Activated CD8-positive, alpha-beta memory T cell treated with anti-CD3 and anti-CD28 coated beads for 36 hours (primary cell): ENCODE measurements around the gene IFITM5. TPM values are rescaled to one million over a fixed set of nuclear protein-coding genes. Genes with fewer than 3 reads are reported as not detected.

Experiments used
- CTCF ChIA-PET: fragments of 350-600 bp; sonication (Branson Sonifier 250); formaldehyde crosslinking; loops from one replicate; lab custom pipeline; 2021; ENCODE audit warnings: antibody characterized with exemption; lab: Charles Lee
- POLR2A ChIA-PET: fragments of 350-600 bp; sonication (Branson Sonifier 250); formaldehyde crosslinking; loops from one replicate; lab custom pipeline; 2021; ENCODE audit warnings: antibody characterized with exemption; lab: Charles Lee
- total RNA-seq, 2 experiments: library from RNA; stranded (reverse); gene quantifications; one replicate each; pipeline ENCODE4 v1.2.3, GENCODE V29; 2021

The IFITM5 gene
- total RNA-seq, 2 experiments from 2014 or later = not detected

DNA sequence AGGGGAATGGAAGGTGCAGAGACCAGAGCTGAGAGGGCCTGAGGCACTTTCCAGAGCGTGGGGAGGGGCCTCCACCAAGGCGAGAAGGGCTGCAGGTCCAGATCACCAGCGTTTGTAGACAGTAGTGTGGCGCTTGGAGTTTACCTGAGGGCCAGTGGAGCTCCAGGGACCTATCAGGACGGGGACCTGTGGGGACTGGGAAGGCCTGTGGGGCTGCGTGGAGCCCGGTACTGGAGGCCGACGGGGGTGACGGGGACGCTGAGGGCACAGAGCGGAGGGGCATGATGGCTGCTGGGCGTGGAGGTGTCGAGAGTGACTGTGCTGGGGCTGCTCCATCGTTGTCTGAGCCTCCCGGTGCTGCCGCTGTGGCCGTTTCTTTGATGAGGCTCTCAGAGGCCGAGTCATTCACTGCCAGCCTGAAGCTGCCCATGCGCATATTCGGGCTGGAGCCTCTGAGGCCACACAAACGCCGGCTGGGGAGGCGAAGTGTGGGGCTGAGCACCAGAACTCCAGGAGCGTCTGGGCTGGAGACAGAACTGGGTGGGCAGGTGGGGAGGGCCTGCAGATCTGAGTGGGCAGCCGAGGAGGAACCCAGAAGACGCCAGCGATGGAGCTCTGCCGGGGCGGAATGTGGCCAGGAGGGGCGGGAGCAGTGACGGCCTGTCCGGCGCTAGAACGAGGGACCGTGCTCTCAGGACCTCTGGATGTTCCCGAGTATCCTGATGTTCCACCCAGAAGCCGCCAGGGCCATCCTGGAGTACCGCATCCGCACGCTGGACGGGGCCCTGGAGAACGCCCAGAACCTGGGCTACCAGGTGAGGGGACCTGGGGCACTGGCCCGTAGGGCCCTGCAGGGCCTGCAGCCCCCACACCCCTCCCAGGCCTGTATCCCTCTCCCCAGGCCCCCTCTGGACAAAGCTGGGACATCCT is 7.8 kb downstream of the IFITM5 start:
- ChIA-PET CTCF (interaction anchor here (1.2 kb wide), 1 partner anchor 8 kb away, joined by 3 read pairs; the partner anchor contains the start of gene IFITM5), POLR2A (no interaction called here)

DNA sequence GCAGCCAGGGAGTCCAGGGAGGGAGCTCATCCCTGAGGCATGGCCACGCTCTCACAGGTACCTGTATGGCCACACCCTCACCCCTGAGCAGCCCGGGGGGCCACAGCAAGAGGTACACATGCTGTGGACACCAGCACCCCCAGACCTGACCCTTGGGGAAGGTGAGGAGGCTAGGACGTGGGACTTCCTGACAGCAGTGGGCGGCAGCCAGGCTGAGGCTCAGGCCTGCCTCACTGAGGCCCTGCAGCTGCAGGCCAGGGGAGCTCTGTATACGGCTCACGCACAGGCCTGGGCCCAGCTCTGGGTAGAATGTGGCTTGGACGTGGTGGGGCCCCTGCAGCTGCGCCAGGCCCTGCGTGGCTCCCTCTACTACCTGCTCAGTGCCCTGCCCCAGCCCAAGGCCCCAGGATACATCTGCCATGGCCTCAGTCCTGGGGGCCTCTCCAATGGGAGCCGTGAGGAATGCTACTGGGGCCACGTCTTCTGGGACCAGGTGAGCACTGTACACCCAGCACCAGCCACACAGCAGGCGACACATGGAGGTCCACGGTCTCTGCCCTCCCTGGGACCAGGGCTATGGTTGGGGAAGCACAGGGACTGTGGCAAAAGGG is 8.6 kb downstream of the IFITM5 start:
- ChIA-PET CTCF (interaction anchor here (0.8 to 1.5 kb wide), 6 partner anchors 8 to 124 kb away, joined by 3 to 5 read pairs (median 3); partner anchors contain the start of genes IFITM5 and SIGIRR), POLR2A (interaction anchor here (0.8 to 1.4 kb wide), 2 partner anchors 10 to 23 kb away, joined by 4 to 5 read pairs; no protein-coding TSS in a partner anchor)

DNA sequence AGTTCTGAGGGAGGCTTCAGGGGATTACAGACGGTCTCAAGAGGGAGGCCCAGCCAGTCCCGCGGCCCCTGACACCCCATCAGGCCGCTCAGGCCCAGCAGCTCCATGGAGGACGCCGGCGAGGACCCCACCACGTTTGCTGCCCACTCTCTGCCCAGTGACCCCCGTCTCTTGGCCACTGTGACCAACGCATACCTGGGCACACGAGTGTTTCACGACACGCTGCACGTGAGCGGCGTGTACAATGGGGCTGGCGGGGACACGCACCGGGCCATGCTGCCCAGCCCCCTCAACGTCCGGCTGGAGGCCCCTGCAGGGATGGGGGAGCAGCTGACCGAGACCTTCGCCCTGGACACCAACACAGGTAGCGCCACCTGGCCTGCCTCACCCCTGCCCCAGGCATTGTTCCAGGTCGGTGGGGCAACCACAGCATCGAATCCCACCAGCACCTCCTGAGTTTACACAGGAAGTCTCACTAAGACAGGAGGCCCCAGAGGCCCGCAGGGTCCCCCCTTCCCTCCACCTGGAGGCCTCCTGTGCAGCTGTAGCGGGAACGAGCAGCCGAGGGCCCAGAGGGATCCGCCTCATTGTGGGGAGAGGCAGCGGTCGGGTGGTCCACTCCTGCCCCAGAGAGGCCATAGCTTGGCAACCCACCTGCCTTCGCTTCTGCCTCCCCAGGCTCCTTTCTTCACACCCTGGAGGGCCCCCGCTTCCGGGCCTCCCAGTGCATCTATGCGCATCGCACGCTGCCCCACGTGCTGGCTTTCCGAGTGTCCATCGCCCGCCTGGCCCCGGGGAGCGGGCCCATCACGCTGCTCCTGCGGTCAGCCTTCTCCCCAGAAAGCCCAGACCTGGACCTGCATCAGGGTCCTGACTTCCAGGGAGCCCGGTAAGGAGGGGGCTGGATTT is 9.4 kb downstream of the IFITM5 start:
- ChIA-PET POLR2A (interaction anchor here (0.5 to 1.4 kb wide), 3 partner anchors 9 to 488 kb away, joined by 4 to 5 read pairs (median 5); no protein-coding TSS in a partner anchor), CTCF (interaction anchor here (0.8 to 3.2 kb wide), 9 partner anchors 8 to 158 kb away, joined by 3 to 16 read pairs (median 3); partner anchors contain the start of genes IFITM5 and SIGIRR)

DNA sequence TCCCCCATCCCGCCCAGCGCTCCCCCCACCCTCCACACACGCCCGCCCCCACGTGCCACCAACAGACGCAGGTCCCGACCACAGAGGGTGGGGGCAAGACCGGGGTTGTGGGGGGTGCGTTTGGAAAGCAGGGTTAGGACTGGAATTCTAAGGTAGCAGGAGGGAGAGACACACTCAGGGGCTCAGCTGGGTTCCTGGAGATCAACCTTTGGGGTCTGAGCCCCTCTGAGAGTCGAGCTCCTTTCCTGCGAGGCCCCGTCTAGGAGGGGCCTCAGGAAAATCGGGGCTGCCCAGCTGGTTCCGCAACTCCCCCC is 10.0 kb downstream of the IFITM5 start:
- ChIA-PET POLR2A (interaction anchor here (0.5 to 0.8 kb wide), 2 partner anchors 39 to 488 kb away, joined by 3 to 5 read pairs; no protein-coding TSS in a partner anchor), CTCF (interaction anchor here (0.8 to 3.2 kb wide), 5 partner anchors 10 to 159 kb away, joined by 3 to 16 read pairs (median 3); partner anchors contain the start of gene SIGIRR)

DNA sequence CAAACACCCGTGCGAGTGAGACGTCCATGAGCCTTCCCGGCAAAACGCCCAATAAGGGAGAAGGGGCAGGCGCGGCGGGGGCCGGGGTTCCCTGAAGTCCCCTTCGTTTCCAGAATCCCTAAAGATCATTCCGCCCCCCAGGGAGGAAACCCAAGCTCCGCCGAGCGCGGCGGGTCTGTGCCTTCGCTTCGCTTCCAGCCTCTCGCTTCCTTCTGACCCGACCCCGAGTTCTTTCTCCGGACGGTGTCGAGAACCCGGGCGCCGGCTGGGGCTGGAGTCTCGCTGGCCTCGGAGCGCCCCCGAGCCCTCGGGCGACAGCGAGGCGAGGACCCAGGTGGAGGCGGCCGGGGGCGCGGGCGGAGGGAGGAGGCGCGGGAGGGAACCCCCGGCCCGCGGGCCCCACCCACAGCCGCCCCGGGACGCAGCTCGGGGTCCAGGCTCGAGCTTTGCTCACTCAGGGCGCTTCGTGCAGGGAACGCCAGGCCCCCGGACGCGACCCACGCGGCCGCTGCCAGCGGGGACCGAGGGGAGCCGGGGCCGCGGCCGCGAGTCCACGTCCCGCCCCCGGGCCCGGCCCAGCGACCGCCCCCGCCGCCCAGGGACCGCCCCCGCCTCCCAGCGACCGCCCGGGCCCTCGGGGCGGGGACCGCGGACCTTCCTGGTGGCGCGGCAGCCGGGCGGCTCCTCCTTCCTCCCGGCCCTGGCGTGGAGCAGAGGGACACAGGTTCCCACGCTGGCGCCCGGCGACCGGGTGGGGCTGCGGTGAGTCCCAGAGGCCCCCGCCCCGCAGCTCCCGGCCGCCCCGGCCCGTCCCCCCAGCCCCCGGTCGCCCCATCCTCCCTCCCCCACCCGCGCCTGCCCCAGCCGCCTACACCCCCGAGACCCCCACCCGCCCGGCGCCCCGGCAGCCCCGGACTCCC is 10.6 kb downstream of the IFITM5 start, which contains the start of gene PGGHG:
PGGHG (plus strand) TSS at position 649 of the 920 bp plus-strand sequence. CDS start 691 bp downstream, outside the sequence.
- ChIA-PET CTCF (interaction anchor here (0.8 to 3.2 kb wide), 6 partner anchors 10 to 160 kb away, joined by 3 to 16 read pairs (median 4); partner anchors contain the start of genes NLRP6 and SIGIRR), POLR2A (interaction anchor here (0.5 to 0.8 kb wide), 3 partner anchors 21 to 489 kb away, joined by 3 to 5 read pairs (median 3); no protein-coding TSS in a partner anchor)

DNA sequence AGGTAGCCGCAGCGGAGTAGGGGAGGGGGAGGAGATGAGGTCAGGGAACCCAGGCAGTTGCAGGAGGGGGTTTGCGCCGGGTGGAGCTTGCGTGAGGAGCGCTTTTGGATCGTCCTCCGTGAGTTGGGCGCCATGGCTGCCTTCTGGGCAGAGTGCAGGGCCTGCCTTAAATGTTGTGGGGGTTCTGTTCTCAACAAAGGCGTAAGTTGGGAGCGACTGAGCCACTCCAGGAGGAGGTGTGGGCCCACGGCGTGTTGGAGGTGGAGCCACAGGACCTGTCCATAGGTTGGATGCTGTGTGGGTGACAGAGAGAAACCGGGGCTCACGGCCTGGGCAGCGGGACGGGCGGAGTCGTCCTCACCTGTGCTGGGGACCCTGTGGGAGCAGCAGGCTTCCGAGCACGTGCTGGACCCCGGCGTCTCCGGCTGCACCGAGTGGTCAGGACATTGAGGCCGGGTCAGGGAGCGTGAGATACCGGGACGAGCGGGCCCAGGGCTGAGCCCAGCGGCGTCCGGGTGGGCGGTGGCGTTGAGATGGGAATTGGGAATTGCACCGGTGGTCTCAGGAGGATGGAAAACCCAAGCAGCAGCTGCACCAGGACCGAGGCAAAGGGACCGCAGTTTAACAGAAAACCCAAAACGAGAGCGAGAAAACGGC is 11.4 kb downstream of the IFITM5 start:
- ChIA-PET CTCF (interaction anchor here (0.9 to 3.2 kb wide), 5 partner anchors 9 to 43 kb away, joined by 3 to 16 read pairs (median 4); partner anchors contain the start of genes IFITM5 and NLRP6), POLR2A (interaction anchor here (0.6 to 1.2 kb wide), 3 partner anchors 9 to 61 kb away, joined by 3 to 4 read pairs (median 3); no protein-coding TSS in a partner anchor)

DNA sequence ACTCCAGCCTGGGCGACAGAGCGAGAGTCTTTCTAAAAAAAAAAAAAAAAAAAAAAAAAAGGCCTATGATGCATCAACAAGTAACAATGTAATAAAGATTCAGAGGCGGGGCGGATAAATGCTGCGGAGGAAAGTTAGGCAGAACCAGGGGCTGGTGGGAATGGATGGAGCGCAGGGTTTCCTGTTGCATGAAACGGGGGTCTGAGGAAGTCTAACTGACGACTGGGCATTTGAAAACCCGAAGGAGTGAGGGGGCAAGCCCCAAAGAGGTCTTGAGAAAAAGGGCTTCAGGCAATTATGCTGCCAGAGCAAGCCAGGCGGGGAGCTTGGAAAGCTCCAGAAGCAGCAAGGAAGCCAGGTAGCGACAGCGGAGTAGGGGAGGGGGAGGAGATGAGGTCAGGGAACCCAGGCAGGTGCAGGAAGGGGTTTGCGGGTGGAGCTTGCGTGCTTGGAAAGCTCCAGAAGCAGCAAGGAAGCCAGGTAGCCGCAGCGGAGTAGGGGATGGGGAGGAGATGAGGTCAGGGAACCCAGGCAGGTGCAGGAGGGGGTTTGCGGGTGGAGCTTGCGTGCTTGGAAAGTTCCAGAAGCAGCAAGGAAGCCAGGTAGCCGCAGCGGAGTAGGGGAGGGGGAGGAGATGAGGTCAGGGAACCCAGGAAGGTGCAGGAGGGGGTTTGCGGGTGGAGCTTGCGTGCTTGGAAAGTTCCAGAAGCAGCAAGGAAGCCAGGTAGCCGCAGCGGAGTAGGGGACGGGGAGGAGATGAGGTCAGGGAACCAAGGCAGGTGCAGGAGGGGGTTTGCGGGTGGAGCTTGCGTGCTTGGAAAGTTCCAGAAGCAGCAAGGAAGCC is 12.1 kb downstream of the IFITM5 start:
- POLR2A ChIA-PET = interaction anchor here (1.2 kb wide), 1 partner anchor 8 kb away, joined by 3 read pairs; no protein-coding TSS in a partner anchor
- CTCF ChIA-PET = interaction anchor here (0.9 to 3.2 kb wide), 5 partner anchors 8 to 43 kb away, joined by 3 to 16 read pairs (median 4); partner anchors contain the start of genes IFITM5 and NLRP6

DNA sequence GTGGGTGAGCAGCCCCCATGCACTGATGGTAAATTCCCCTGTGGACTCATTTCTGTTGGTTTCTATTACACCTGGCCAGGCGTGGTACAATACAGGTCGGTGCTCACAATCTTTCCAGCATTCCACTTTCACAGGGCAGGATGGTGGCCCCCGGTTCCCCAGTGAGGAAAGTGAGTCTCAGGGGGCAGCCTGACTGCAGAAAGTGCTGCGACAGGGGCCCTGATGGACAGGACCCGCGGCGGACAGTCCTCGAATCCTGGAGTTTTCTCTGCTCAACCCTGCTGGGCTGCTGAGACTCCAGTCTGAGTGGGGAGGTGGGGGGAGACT is 13.5 kb downstream of the IFITM5 start:
- ChIA-PET POLR2A (no interaction called here), CTCF (interaction anchor here (1.0 kb wide), 1 partner anchor 10 kb away, joined by 3 read pairs; no protein-coding TSS in a partner anchor)

DNA sequence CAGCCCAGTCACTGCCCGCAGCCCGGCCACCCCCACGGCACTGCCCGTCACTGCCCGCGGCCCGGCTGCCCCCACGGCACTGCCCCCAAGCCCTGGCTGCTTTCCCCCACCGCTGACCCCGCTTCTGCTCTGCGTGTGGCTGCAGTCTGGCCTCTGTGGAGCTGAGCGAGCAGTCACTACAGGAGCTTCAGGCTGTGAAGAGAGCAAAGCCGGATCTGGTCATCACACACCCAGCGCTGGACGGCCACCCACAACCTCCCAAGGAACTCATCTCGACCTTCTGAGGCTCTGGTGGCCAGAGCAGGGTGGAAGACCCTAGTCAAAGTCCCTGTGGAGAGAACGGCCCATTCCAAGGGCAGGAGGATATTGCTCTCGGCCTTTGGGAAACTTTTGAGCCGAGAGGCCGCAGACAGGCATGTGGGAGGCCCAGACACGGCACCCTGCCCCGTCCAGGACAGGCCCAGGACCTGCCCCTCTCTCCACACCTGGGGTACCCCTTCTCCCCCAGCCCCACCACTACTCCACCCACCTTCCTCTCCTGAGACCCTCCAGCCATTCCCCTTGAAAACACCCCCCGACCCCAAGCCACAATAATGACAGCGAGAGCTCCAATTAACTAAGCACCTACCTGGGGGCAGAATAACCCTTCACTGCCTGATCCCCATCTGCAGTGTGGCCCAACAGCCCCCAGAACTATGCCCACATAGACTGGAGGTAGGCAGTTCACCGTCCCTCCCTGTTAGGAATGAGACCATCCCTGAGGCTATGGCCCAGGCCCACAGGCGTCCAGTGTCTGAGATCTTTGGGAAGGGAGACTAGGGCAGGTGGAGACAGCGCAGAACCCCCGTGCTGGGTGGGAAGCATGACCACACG is 14.1 kb downstream of the IFITM5 start:
- POLR2A ChIA-PET = interaction anchor here (0.6 kb wide), 1 partner anchor 69 kb away, joined by 3 read pairs; no protein-coding TSS in a partner anchor
- CTCF ChIA-PET = no interaction called here

DNA sequence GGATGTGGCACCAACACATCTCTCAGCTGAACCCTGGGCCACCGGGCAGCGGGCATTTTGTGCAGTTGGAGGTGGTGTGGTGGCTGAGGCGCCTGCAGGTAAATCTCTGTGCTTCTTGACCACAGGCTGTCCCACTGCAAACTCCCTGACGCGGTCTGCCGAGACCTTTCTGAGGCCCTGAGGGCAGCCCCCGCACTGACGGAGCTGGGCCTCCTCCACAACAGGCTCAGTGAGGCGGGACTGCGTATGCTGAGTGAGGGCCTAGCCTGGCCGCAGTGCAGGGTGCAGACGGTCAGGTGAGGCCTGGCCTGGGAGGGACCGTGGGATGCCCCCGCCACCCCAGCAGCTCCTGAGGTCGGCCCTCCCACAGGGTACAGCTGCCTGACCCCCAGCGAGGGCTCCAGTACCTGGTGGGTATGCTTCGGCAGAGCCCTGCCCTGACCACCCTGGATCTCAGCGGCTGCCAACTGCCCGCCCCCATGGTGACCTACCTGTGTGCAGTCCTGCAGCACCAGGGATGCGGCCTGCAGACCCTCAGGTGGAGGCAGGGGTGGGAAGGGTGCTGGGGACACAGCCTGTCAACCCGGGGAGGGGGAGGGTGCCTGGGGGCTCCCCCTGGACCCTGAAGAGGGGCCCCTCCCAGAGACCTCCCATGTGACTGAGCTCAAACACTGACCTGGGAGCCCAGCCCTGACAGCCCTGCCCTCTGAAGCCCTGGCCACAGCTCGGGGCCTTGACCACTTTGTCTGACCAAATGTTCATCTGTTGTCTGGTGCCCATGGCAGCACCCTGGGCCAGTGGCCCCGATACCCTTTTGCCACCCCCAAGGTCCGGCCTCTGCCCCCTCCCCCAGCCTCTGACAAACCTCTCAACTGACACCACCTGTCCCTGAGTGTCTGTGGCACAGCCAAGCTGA is 15.0 kb downstream of the IFITM5 start:
- POLR2A ChIA-PET = interaction anchor here (0.6 kb wide), 1 partner anchor 70 kb away, joined by 3 read pairs; no protein-coding TSS in a partner anchor
- CTCF ChIA-PET = interaction anchor here (0.7 to 4.8 kb wide), 2 partner anchors 12 to 16 kb away, joined by 3 to 15 read pairs; no protein-coding TSS in a partner anchor

DNA sequence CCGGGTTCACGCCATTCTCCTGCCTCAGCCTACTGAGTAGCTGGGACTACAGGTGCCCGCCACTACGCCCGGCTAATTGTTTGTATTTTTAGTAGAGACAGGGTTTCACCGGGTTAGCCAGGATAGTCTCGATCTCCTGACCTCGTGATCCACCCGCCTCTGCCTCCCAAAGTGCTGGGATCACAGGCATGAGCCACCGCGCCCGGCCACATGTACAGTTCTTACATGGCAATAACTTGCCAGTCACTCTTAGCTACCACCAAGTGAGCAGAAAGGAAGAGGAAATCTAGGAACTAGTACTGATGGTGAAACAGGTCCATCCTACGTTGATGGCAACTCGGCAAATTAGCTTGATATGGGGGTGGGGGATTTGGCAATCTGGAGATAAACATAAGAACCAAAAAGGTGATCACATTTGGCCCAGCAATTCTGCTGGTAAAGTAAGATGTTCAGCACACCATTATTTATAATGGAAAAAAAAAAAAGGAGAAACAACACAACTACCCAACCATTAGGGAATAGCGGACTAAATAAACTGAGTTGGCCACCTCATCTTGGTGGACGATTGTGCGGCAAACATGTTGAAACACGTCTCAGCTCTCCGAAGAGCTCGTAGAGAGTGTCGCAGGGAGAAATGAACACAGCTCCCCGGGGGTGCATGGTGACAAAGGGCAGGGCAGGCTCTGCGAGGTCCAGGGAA is 15.8 kb downstream of the IFITM5 start:
- POLR2A ChIA-PET = interaction anchor here (0.6 kb wide), 1 partner anchor 252 kb away, joined by 5 read pairs; no protein-coding TSS in a partner anchor

DNA sequence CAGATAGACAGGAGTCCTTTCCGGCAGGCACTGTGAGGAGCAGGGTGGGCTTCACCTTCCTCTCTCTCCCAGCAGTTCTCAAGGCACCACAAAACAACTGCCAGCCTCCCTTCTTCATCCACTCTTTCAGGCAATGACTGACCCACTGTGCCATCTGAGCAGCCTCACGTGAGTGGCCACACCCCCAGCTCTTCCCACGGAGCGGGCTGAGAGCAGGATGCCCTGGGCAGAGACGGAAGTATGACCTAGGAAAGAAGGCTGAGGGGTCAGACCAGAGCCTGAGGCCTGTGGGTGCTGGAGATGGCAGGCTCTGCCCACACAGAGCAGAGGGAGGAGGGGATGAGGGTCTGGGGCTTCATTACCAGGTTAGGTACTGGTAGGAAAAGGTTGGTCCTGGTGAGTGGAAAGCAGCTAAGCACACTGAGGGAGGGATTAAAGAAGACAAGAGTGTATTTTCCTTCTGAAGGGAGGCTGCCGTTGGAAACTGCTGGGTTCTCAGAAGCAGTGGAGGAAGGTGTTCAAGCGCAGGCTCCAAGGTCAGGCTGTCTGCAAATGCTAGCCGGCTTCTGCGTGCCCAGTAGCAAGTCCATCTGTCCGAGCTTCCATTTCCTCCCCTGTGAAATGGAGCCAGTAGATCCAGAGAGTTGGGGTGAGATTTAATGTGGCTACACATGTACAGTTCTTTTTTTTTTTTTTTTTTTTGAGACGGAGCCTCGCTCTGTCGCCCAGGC is 16.5 kb downstream of the IFITM5 start:
- POLR2A ChIA-PET = interaction anchor here (0.5 to 1.1 kb wide), 4 partner anchors 11 to 253 kb away, joined by 3 to 5 read pairs (median 3); no protein-coding TSS in a partner anchor

More for the DNA sequence above, 15.8 kb downstream of the IFITM5 start:
- CTCF ChIA-PET = interaction anchor here (0.7 to 4.8 kb wide), 5 partner anchors 12 to 164 kb away, joined by 3 to 15 read pairs (median 4); no protein-coding TSS in a partner anchor

More for the DNA sequence above, 16.5 kb downstream of the IFITM5 start:
- CTCF ChIA-PET = interaction anchor here (0.7 to 4.8 kb wide), 6 partner anchors 8 to 165 kb away, joined by 3 to 15 read pairs (median 4); no protein-coding TSS in a partner anchor
